ENCODE measurements around the gene CUX1.

- TF ChIP-seq CTCF (IDR thresholded peaks at IDR 0.05): no peak
- TF ChIP-seq POLR2A (IDR thresholded peaks at IDR 0.05): no peak
Observed at GRCh38 chr7:102008535-102009262, 191.3 kb downstream of the CUX1 start.

Measured in body of pancreas (tissue), 4 donors.